G401.6 (cell line): ENCODE measurements around the gene NKD2.
"Not testable (repeated sequence)": the region's sequence is repeated elsewhere in the genome, so short reads cannot be mapped to it uniquely, and the experiment has no call there.

Source experiments
- FAIRE-seq: peaks from 2 replicates; lab custom pipeline; 2012; peaks lifted over from hg19 to GRCh38; lab: Jason Lieb, UNC

NKD2 gene

DNA sequence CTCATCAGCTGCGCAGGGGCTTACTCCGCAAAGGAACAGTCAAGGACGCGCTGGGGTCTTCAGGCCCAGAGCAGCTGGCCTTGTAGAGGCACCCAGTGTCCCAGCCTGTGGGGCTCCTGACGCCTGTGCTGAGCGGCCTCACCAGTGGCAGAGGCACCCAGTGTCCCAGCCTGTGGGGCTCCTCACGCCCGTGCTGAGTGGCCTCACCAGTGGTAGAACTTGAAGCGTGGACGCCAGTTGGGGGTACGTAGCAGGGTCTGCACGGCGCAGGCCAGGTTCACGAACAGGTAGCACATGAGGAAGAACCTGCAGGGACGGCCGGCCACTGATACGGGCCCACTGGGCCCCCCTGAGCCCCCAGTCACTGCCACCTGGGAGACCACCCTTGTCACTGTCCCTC, 67.3 kb downstream of the NKD2 start:
- FAIRE-seq: no peak

DNA sequence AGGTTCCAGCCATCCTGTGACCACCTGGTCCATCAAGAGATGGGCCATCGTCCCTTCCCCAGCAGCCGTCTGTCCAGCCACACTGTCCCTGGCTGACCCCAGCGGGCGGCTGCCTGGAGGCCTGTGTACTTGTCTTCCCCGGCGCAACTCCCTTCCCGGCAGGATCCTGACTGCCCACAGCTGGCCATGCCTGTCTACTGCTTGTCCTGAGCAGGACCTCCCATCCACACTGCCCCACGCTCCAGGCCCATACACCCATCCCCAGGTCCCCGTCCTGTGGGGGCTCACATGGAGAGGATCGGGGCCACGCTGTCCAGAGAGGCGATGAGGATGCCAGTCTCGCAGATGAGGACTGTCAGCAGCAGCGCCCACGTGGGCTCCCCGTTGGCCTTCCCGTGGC, 67.8 kb downstream of the NKD2 start:
- no peak for FAIRE-seq

DNA sequence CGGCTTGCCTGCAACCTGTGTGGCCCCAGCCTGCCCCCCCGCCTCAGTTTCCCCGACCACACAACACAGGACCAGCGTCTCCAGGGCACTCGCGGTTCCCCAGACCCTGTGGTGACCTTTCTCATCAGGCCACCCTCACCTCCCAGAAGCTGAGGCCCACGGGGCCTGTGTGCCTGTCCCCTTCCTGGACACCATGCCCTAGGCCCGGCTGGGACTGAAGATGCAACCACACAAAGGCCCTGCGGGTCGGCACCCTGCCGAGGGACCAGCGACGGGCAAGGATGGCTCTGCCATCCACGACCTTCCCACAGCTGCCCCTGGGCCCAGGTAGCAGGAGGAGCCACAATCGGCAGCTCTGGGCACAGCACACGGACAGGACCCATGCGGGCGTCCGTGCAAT, 68.4 kb downstream of the NKD2 start:
- FAIRE-seq: no peak

DNA sequence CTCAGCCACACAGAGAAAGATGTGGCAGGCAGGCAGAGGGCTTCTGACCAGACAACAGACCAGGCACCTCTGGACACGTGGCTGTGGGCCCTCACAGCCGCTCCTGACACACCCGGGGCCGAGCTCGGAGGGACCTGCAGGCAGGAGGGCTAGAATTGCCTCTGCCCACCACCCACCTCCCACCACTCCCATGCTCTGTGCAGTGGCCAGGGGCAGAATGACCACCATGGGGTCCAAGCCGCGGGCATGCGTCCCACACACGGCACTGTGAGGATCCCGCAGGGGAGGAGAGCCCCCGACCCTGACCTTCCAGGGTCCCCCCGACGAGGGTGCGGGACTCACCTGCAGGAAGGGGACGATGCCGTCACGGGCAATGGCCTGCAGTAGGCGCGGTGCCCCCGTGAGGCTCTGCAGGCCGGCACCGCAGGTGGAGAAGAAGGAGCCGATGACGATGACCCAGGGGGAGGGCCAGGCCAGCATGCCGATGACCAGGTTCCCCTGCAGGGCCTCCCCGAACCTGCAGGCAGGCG, 69.0 kb downstream of the NKD2 start:
- no peak for FAIRE-seq

DNA sequence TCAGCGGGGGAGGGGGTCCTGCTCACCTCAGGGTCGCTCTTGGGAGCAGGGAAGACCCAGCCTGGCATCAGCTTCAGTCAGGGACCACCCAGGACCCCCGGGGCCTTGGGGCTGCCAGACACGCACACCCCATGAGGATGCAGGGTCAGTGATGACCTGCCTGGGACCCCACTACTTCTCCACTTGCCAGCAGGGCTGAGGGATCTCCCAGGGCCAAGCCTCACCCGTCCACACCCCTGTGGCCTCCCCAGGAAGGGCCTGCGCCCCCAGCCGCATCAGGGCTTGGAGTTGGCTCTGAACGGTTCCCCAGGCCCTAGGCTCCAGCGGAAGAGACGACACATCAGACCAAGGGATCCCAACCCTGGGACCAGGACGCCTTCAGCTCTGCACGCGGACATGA, 69.6 kb downstream of the NKD2 start:
- FAIRE-seq: no peak

DNA sequence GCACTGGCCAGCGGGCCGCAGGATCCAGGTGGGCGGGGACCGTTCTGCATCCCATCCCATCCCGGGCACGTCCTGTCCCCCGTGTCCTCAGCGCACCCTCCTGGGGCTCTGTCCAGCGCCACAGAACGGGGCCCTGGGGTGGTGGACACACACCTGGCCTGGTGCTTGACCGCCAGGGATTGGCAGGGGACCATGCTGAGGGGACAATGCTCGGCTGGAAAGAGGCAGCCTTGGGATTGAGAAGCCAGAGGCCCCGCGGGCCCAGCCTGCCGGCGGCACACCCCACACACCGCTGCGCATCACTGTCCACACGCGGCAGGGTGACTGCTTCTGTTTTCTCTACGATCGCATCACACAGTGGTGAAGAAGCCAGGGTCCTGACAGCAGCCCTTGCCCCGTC, 70.2 kb downstream of the NKD2 start:
- FAIRE-seq: no peak

DNA sequence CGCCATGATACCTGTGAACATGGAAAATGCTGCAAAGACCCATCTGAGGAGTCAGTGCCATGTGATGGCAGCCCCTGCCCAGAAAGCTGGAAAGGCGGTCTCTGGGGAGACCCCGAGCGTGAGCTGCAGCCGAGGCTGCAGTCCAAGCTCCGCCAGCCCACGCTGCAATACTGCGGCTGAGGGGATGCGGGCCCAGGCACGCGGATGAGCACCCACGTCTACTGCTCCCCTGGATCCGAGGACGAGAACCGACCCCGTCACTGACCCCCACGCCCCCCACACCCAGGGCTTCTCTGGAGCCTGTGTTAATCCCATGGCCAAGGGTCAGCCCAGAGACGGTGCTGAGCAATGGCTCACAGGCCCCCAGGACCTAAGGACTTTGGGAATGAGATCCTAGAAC, 70.9 kb downstream of the NKD2 start:
- FAIRE-seq: no peak

DNA sequence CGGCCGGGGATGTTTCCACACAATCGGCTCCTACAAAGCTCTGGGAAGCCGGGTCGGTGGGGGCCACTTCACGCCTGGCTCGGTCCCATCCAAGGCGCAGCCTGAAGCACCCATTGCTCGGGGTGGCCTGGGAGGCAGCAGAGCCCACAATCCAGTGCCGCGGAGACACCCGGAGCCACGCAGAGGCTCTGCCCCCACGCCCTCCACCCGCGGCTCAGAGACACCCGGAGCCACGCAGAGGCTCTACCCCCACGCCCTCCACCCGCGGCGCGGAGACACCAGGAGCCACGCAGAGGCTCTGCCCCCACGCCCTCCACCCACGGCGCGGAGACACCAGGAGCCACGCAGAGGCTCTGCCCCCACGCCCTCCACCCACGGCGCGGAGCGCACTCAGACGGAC, 71.4 kb downstream of the NKD2 start:
- no peak for FAIRE-seq

DNA sequence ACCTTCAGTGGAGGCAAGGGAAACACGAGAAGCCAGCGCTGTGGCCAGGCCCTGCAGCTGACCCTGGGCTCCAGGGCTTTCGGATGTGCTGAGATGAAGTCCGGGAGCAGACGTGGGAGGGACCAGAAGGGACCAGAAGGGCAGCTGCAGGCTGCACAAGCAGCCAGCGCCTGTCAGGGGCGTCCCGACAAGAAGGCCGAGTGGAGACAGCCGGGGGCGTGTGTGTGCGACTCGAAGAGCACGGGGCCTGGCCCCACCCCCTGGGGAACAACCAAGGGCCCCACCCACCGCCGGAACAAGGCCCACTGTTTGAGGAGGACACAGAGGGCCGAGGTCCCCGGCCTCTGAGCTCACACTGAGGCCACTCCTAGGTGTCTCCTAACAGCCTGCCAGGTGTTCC, 71.8 kb downstream of the NKD2 start:
- no peak for FAIRE-seq

DNA sequence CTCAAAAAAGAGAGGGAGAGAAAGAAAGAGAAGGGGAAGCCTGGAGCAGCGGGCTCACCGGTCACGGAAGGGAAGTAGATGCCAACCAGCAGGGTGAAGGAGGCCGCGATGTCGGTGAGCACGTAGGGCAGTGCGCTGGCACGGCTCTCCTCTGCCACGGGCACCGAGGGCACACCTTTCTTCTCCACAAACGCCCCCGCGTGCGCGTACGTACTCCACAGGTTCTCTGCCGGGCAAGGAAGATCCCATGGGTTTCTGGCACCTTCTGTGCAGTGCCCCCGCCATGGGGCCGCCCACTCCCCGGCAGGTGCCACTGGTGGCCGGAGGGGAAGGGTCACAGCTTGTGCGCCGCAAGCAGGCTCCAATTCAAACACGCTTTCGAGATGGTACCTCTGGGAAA, 72.9 kb downstream of the NKD2 start:
- FAIRE-seq: no peak

DNA sequence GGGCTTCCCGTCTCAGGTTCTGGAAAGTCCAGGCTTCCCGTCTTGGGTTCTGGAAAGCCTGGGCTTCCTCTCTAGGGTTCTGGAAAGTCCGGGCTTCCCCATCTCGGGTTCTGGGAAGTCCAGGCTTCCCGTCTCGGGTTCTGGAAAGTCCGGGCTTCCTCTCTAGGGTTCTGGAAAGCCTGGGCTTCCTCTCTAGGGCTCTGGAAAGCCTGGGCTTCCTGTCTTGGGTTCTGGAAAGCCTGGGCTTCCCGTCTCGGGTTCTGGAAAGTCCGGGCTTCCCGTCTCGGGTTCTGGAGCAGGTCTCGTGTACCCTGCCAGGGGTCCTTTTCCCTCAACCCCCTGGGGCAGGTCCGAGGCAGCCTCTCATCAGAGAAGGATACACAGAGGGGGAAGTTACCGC, 74.4 kb downstream of the NKD2 start:
- FAIRE-seq: not testable (repeated sequence)

DNA sequence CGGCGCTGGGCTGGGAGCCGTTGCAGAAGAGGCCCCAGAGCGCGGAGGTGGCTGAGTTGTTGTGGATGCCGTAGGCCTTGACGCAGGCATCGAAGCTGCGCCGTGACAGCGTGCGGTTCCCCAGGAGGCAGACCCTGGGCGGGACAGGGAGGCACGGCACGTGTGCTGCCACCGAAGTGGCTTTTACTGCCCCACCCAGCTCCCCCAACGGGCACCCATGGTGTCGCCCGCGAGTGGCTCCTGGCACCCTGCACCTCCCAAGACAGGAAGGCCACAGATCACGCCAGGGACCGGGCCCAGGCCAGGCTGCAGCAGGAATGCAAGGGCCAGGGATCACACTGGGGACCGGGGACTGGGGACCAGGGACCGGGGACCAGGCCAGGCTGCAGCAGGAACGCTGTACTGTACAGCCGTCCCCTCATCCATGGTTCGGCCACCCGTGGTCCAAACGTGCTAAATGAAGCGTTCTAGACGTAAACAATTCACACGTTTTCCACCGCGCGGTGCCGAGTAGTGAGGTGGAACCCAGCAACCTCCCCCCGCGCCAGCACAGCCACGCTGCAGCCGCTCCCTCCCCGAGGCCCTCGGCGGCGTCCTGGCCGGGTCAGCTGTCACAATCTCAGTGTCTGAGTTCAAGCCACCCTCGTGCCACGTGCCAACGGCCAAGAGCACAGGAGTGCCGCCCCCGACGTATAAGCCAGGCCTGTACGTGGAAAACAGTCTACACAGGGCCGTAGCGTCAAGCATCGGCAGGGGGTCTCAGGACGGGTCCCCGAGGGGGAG, 75.4 kb downstream of the NKD2 start:
- no peak for FAIRE-seq

DNA sequence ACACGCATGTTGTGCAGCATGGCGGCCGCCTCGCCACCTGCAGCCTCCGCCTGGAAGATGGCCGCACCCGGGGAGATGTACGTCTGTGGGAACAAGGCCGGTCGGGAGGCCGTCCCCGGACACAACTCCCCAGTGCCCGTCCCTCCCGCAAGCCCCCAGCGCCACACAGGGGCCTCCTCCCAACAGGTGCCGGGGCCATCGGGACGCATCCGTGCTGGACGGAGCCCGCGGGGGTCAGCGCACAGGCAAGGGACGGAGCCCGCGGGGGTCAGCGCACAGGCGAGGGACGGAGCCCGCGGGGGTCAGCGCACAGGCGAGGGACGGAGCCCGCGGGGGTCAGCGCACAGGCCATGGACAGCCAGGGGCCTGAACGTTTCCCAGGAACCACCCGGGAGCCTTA, 76.8 kb downstream of the NKD2 start:
- no peak for FAIRE-seq

DNA sequence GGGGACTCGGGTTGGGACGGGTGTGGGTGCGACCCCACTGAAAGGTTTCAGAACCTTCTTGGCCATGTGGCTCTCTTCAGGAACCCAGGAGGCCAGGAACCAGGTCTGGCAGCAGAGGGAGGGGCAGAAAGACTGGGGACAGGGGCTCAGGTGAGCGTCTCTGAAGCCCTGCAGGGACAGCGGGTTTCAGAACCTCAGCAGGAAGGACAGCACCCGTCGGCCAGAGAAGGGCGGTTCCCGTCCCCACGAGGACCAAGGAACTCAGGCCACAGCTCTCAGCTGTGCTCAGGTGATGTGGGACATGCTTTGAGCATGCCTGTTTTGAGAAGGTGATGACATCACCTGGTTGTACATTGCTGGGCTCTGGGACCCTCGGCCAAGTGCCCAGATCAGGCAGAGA, 77.5 kb downstream of the NKD2 start:
- no peak for FAIRE-seq

DNA sequence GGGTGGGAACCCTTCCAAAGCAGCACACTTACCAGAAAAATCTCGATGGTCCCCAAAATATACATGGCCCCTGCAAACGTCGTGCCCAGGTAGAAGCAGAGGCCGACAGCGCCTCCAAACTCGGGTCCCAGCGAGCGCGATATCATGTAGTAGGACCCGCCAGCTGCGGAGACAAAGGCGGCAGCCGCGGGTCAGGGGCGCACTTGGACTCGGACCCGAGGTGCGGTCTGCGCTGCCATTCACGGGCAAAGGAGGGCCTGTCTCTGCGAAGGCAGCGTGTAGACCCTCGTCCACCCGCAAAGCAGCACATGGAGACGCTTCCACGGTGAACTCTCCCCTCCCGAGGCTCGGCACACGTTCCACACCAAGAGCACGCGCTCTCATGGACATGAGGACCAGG, 78.3 kb downstream of the NKD2 start:
- no peak for FAIRE-seq

DNA sequence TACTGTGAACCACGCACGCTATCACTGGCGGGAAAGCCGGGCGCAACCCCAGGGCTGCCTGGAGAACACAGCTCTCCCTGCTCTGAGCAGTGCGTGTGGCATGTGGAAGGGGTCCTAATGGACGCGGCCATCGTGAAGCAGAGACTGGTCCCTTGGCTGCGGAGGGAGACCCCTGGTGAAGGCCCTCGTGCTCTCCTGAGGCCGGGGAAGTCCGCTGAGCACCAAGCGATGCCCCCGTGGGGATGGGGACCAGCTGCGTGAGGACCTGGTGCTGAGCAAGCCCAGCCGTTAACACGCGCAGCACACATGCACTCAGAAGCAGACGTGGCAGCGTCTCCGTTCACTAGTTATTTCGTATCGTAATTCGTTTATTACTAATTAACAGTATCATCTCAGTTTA, 78.8 kb downstream of the NKD2 start:
- no peak for FAIRE-seq

DNA sequence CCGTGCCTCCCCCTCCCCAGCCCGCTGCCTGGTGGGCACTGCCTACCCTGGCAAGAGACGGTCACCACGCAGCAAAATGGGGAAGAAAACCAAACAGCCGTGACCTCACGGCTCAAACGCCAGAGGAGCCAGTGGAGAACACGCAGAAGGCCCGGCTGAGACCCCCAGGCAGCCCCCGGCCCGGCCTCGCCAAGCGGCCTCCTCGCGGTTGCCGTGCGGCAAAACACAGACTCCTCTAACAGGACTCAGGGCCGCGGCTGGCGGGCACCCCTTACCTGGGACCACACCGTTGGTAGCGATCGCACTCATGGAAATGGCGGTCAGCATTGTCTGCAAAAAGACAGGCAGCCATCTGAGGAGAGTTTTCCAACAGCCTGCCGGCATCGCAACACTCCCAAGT, 79.4 kb downstream of the NKD2 start:
- FAIRE-seq: no peak
